OCI-LY7 (cell line): ENCODE data around the gene TMED8. TPM values are rescaled to one million over a fixed set of nuclear protein-coding genes. Genes with fewer than 3 reads are reported as not detected.

Experiments used
- Bru-seq: library from RNA; stranded (reverse); fragments of 400-500 nt; gene quantifications from one replicate; lab custom pipeline; 2021; lab: Mats Ljungman, UMichigan
- BruChase-seq, 2 experiments: library from RNA; stranded (reverse); fragments of 400-500 nt; gene quantifications; one replicate each; lab custom pipeline; 2021; lab: Mats Ljungman, UMichigan
- BruUV-seq: library from RNA; stranded (reverse); fragments of 400-500 nt; replicated peaks from 2 replicates; lab custom pipeline; 2021; lab: Mats Ljungman, UMichigan
- CTCF ChIA-PET: fragments of 300-600 bp; sonication (Branson Sonifier 250); formaldehyde crosslinking; loops from one replicate; lab custom pipeline; 2022; ENCODE audit warnings: antibody characterized with exemption; ENCODE audit not compliant: unreplicated experiment; lab: Charles Lee
- POLR2A ChIA-PET: fragments of 300-600 bp; sonication (Branson Sonifier 250); formaldehyde crosslinking; loops from one replicate; lab custom pipeline; 2022; ENCODE audit warnings: antibody characterized with exemption; lab: Charles Lee
- DNase-seq: peaks from one replicate; pipeline ENCODE4 v3.0.0-alpha.2; 2015; ENCODE audit warnings: low spot score
- H2AFZ ChIP-seq: fragments of 200-600 bp; sonication (generic), shearing (Covaris generic); 2 replicates; pipeline ENCODE4 v1.6.1; 2014; ENCODE audit warnings: mild to moderate bottlenecking, antibody characterized with exemption, low read length, moderate library complexity
- H3K27ac ChIP-seq: fragments of 200-600 bp; sonication (generic); 2 replicates; pipeline ENCODE4 v1.5.1; 2014; ENCODE audit warnings: mixed run types, low read depth, mild to moderate bottlenecking, moderate library complexity, low read length, inconsistent platforms; ENCODE audit not compliant: poor library complexity, severe bottlenecking
- H3K36me3 ChIP-seq: fragments of 200-600 bp; sonication (generic); 2 replicates; pipeline ENCODE4 v1.6.1; 2014; ENCODE audit warnings: mild to moderate bottlenecking, antibody characterized with exemption, low read length, moderate library complexity, mixed read lengths; ENCODE audit not compliant: insufficient read depth
- H3K4me1 ChIP-seq: fragments of 200-600 bp; sonication (generic); 2 replicates; pipeline ENCODE4 v1.5.1; 2014; ENCODE audit warnings: mild to moderate bottlenecking, low read length; ENCODE audit not compliant: insufficient read depth, poor library complexity, severe bottlenecking
- H3K4me2 ChIP-seq: fragments of 200-600 bp; sonication (generic); 2 replicates; pipeline ENCODE4 v1.6.1; 2014; ENCODE audit warnings: mild to moderate bottlenecking, low read length
- H3K4me3 ChIP-seq: fragments of 200-600 bp; sonication (generic); 2 replicates; pipeline ENCODE4 v1.5.1; 2014; ENCODE audit warnings: mild to moderate bottlenecking, low read depth, low read length; ENCODE audit not compliant: poor library complexity, severe bottlenecking
- H3K79me2 ChIP-seq: fragments of 200-600 bp; sonication (generic); 2 replicates; pipeline ENCODE4 v1.6.1; 2016; ENCODE audit warnings: low read depth, mild to moderate bottlenecking, low read length, moderate library complexity, mixed read lengths; ENCODE audit not compliant: insufficient read depth
- H3K9me2 ChIP-seq: fragments of 200-600 bp; sonication (generic); 2 replicates; pipeline ENCODE4 v1.6.1; 2016; ENCODE audit warnings: mild to moderate bottlenecking, low read length, mixed read lengths; ENCODE audit not compliant: insufficient read depth
- H3K9me3 ChIP-seq: fragments of 200-600 bp; sonication (generic); 2 replicates; pipeline ENCODE4 v1.6.1; 2014; ENCODE audit warnings: mild to moderate bottlenecking, mixed run types, low read length, mixed read lengths
- H4K20me1 ChIP-seq: fragments of 200-600 bp; sonication (generic); 2 replicates; pipeline ENCODE4 v1.6.1; 2014; ENCODE audit warnings: mild to moderate bottlenecking, antibody characterized with exemption, low read length, moderate library complexity, mixed read lengths; ENCODE audit not compliant: insufficient read depth
- CTCF ChIP-seq: fragments of 200-600 bp; sonication (generic); conservative IDR thresholded peaks from 2 replicates; pipeline ENCODE4 v1.5.1; 2014; ENCODE audit warnings: mild to moderate bottlenecking, antibody characterized with exemption, low read length, moderate library complexity, mixed read lengths
- EZH2phosphoT487 ChIP-seq: fragments of 200-600 bp; sonication (generic); IDR thresholded peaks from 2 replicates; pipeline ENCODE4 v1.6.1; 2018; ENCODE audit warnings: low read depth, borderline replicate concordance, mild to moderate bottlenecking, mixed run types, antibody characterized with exemption, low read length, moderate library complexity, mixed read lengths
- intact Hi-C: fragments of 100-400 bp; cut with micrococcal nuclease; formaldehyde crosslinking; loops from one replicate; pipeline ENCODE4 v1.10.0; 2022; ENCODE audit not compliant: unreplicated experiment
- long read RNA-seq: library from polyadenylated mRNA; stranded (forward); transcript quantifications from one replicate; pipeline ENCODE4 v2.0.0, GENCODE V29; 2022
- total RNA-seq, 2 experiments: library from RNA; depleted of rRNA in 1 of 2; stranded (reverse); fragments of >200 nt in 1 of 2; shearing (Covaris generic) in 1 of 2; gene quantifications; 2 replicates each; pipeline ENCODE4 v1.2.3, GENCODE V29; 2014 to 2022

The TMED8 gene
- 19.5 and 21.9 TPM in 2 replicates for total RNA-seq (2014; rRNA removed; shearing (Covaris generic))
- 45.4 and 46.2 TPM in 2 replicates for total RNA-seq (2022)
- percentile 90 among the genes with signal in this experiment for Bru-seq, nascent RNA
- BruChase-seq, experiment 1, labeled RNA remaining after a 6-hour chase, result percentile 95 among the genes with signal in this experiment
- BruChase-seq, experiment 2, labeled RNA remaining after a 2-hour chase, result percentile 96 among the genes with signal in this experiment
- long read RNA-seq, full-length matches to known transcripts, result 7 of 47 reads
- long read RNA-seq, partial matches to known transcripts, result 25 of 47 reads
- long read RNA-seq, other reads (novel, unspliced or antisense), result 15 of 47 reads

DNA sequence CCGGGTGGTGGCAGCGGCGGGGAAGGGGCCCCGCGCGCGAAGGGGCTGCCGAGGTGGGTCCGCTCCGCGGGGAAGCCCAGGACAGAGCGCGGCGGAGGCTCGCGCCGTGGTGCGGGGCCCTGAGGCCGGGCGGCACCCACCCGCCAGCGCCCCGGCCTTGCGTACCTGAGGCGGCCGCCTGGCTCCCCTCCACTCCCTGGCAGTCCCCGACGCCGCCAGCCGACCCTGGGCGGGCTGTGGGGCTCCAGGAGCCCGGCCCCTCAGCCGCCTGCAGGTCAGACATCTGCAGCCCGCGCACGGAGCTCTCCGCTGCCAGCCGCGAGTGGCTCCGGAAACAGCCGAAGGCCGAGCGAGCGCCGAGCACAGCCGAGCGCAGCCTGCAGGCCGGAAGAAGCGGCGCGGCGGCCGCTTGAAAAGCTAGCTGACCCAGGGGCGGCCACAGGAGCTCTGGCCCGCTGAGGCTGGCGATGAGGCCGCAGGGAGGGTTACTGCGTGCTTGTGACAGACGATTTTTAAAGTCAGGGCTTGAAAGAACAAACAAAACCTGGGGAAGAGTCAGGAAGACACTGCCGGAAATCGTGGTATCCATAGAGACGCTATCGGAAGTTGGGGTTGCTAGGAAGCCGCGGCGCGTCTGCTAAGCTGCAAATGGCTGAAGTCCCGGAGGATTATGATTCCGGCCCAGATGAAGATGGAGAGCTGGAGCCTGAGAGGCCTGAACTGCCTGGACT is at the start of gene TMED8, which contains the start of gene SAMD15:
Gene TMED8 (minus strand): TSS at position 324 of the 731 bp plus-strand sequence. CDS start 41 bp downstream, at position 283.
Gene SAMD15 (plus strand): TSS at position 609 of the 731 bp plus-strand sequence. CDS start 40 bp downstream, at position 649.
- Histone ChIP-seq H3K4me2 (peak within 1 kb of the TSS; percentile 87), H3K4me1 (peaks cover 32% of the 10 kb centered on the region), H3K79me2 (peaks cover 44% of the 10 kb centered on the region), H3K9me3 (no peaks in the 10 kb centered on the region), H4K20me1 (no peaks in the 10 kb centered on the region), H2AFZ (peak within 1 kb of the TSS; percentile 80), H3K4me3 (peak within 1 kb of the TSS; percentile 87), H3K27ac (peak within 1 kb of the TSS; percentile 96), H3K36me3 (peaks cover 6% of the 10 kb centered on the region; the same call in 1 of the 2 replicates), H3K9me2 (no peaks in the 10 kb centered on the region)
- TF ChIP-seq CTCF (peak; percentile 31; the same call in 1 of the 2 replicates), EZH2phosphoT487 (no peak)
- intact Hi-C loops, result loop anchor here (1.0 to 10.0 kb wide), 4 partner anchors 56 to 342 kb away; partner anchors contain the start of genes AHSA1, GSTZ1 and VIPAS39
- DNase-seq, result peak; percentile 87
- CTCF ChIA-PET, result interaction anchor here (1.0 kb wide), 1 partner anchor 60 kb away, joined by 3 read pairs; no protein-coding TSS in a partner anchor
- POLR2A ChIA-PET, result interaction anchor here (0.6 to 1.3 kb wide), 5 partner anchors 18 to 362 kb away, joined by 3 to 7 read pairs (median 3); partner anchors contain the start of genes GSTZ1 and POMT2
- BruUV-seq, result no TSS peak

- H3K36me3 ChIP-seq, result peaks cover 89% of the 10 kb centered on the region
- no peak overlapping the region for H3K4me3 ChIP-seq
- no peaks in the 10 kb centered on the region for H3K9me2 ChIP-seq
- H3K4me1 ChIP-seq, result no peaks in the 10 kb centered on the region
- ChIA-PET POLR2A (interaction anchor here (1.7 kb wide), 1 partner anchor 11 kb away, joined by 7 read pairs; no protein-coding TSS in a partner anchor), CTCF (no interaction called here)
- no peak overlapping the region for H3K27ac ChIP-seq
- intact Hi-C loops, result no loop called here
- H3K4me2 ChIP-seq, result no peak overlapping the region
- no peaks in the 10 kb centered on the region for H3K79me2 ChIP-seq
- no peak overlapping the region for H2AFZ ChIP-seq
- no peaks in the 10 kb centered on the region for H3K9me3 ChIP-seq
- TF ChIP-seq EZH2phosphoT487 (no peak), CTCF (no peak)
- BruUV-seq, result no TSS peak
- DNase-seq, result no peak
- no peaks in the 10 kb centered on the region for H4K20me1 ChIP-seq
Measured at GRCh38 chr14:77426396-77426795, 49.5 kb upstream of the TMED8 start.
